ENCODE measurements around the gene COL3A1. TPM values are rescaled to one million over a fixed set of nuclear protein-coding genes. Genes with fewer than 3 reads are reported as not detected.

The COL3A1 gene
- total RNA-seq, 1 donor from 2014 or later, result 13.4 TPM

DNA sequence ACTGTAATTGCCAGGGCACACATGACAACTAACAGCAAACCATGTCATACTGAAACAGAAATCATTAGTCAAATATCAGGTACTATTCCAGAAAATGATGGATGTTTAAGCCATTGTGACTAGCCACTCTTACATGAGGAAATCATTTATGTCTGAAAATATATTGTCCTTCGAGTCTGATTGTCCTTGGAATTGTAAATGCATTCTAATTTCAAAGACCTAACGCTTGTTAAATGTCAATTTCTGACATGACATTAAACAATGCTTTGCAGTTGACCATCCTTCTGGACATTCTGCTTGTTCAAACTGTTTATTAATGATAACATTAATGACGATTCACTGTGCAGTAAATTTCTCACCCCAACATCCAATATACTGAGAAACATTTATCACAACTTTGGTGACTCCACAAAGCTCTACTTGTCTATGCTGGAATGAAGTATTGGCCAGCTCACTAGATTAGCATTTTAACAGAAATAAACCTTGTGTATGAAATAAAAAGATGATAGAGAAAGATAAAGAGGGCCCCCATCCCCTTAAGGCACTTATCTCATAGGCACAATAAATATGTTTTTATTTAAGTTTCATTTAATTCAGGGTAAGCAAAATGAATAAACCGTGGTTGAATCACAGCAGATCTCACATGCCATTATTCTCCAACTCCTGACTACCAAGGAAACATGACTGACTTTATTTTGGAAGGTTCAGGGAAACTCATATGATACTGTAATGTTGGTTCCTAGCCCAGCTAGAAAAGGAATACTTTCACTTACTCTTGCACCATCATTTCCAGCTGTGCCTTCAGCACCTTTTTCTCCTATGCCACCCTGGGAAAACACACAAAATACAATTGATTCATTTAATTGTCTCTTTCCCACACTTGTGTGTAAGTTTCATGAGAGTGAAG, 82.3 kb downstream of the COL3A1 start:
- Histone ChIP-seq H3K36me3 (ENCODE audit: control insufficient read depth, insufficient read depth, low read length) (no peaks in the 10 kb centered on the region), H3K27me3 (ENCODE audit: control insufficient read depth, insufficient read depth, low read length) (no peaks in the 10 kb centered on the region), H3K4me3 (ENCODE audit: low read depth, low read length) (no peak overlapping the region)
- TF ChIP-seq, protein P1, sequence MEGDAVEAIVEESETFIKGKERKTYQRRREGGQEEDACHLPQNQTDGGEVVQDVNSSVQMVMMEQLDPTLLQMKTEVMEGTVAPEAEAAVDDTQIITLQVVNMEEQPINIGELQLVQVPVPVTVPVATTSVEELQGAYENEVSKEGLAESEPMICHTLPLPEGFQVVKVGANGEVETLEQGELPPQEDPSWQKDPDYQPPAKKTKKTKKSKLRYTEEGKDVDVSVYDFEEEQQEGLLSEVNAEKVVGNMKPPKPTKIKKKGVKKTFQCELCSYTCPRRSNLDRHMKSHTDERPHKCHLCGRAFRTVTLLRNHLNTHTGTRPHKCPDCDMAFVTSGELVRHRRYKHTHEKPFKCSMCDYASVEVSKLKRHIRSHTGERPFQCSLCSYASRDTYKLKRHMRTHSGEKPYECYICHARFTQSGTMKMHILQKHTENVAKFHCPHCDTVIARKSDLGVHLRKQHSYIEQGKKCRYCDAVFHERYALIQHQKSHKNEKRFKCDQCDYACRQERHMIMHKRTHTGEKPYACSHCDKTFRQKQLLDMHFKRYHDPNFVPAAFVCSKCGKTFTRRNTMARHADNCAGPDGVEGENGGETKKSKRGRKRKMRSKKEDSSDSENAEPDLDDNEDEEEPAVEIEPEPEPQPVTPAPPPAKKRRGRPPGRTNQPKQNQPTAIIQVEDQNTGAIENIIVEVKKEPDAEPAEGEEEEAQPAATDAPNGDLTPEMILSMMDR (IDR thresholded peaks at IDR 0.05; ENCODE audit: insufficient read depth, low read length, poor library complexity, severe bottlenecking), result no peak
- DNase-seq (ENCODE audit: low read depth), result no peak

DNA sequence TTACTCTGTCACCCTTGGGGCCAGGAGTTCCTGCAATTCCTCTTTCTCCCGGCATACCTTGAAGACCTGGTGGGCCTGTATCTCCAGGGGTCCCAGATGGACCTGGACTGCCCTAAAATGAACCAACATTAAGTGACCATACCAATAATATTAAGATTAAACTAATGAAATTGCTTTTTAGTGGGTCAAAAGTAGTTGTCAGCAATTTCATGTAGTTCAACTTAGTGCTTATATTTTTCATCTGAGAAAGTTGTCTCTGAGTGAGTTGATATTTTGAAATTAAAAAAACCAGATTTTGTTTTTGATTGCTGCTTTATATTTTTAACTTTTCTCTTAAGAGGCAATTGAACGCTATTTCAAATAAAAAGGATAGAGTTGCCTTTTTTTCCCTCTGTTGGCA, 83.1 kb downstream of the COL3A1 start:
- DNase-seq (ENCODE audit: low read depth), result no peak
- TF ChIP-seq, protein P1 (IDR thresholded peaks at IDR 0.05; ENCODE audit: insufficient read depth, low read length, poor library complexity, severe bottlenecking), result no peak
- Histone ChIP-seq H3K4me3 (ENCODE audit: low read depth, low read length) (no peak overlapping the region), H3K36me3 (ENCODE audit: control insufficient read depth, insufficient read depth, low read length) (no peaks in the 10 kb centered on the region), H3K27me3 (ENCODE audit: control insufficient read depth, insufficient read depth, low read length) (no peaks in the 10 kb centered on the region)

DNA sequence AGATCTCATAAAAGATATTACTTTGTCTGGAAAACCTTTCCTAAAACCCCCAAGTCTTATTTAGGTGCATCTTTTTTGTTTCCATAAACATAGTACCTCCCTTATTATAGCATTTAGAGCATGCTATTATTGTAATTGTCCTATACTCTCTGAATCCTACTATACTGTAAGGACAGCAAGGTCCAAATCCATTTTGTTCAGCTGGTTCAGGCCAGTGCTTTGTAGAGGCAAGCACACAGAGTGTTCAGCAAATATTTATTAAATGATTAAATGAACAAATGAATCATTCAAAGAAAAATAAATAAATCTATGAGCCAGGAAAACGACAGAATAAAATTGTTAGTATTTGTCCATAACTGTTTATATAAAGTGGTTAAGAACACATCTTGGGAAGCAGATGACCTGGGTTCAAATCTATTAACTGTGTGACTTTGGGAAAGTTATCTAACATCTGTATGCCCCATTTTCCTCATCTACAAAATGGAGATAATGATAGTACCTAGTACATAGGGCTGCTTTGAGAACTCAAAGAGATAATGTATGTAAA, 86.0 kb downstream of the COL3A1 start:
- TF ChIP-seq, protein P1 (IDR thresholded peaks at IDR 0.05; ENCODE audit: insufficient read depth, low read length, poor library complexity, severe bottlenecking), result no peak
- H3K36me3 ChIP-seq (ENCODE audit: control insufficient read depth, insufficient read depth, low read length), result no peaks in the 10 kb centered on the region
- no peaks in the 10 kb centered on the region for H3K27me3 ChIP-seq (ENCODE audit: control insufficient read depth, insufficient read depth, low read length)
- no peak overlapping the region for H3K4me3 ChIP-seq (ENCODE audit: low read depth, low read length)
- DNase-seq (ENCODE audit: low read depth), result no peak

Other genes starting within 250 kb of the COL3A1 start
- gene COL5A2, start 205.4 kb downstream of the COL3A1 start, total RNA-seq, result 27.1 TPM in 2 replicates

Measured in kidney epithelial cell (primary cell).